DMS153 (cell line): ENCODE results near the gene SMIM35.
"Not testable (repeated sequence)": the region's sequence is repeated elsewhere in the genome, so short reads cannot be mapped to it uniquely, and the experiment has no call there.

Source experiments
- DNase-seq: peaks from one replicate; lab custom pipeline; 2025; lab: John Stamatoyannopoulos, UW

The SMIM35 gene

GRCh38 chr11:118027694-118028093 lies 59.1 kb downstream of the SMIM35 start:
- DNase-seq = no peak

GRCh38 chr11:118021146-118021545 lies 65.6 kb downstream of the SMIM35 start:
- DNase-seq = no peak

GRCh38 chr11:118018401-118018800 lies 68.4 kb downstream of the SMIM35 start:
- DNase-seq = no peak

- no peak for DNase-seq
Measured at GRCh38 chr11:118017631-118018315, 69.0 kb downstream of the SMIM35 start.

GRCh38 chr11:118017111-118017510 lies 69.7 kb downstream of the SMIM35 start:
- DNase-seq = no peak

- no peak for DNase-seq
Measured at GRCh38 chr11:118016104-118016503, 70.7 kb downstream of the SMIM35 start.

GRCh38 chr11:118015385-118015841 lies 71.3 kb downstream of the SMIM35 start:
- DNase-seq = no peak

GRCh38 chr11:118014022-118014421 lies 72.7 kb downstream of the SMIM35 start:
- no peak for DNase-seq

- DNase-seq = no peak
Measured at GRCh38 chr11:118012083-118012669, 74.6 kb downstream of the SMIM35 start.

- DNase-seq = no peak
Measured at GRCh38 chr11:118010738-118011461, 75.9 kb downstream of the SMIM35 start.

GRCh38 chr11:118009864-118010737 lies 76.7 kb downstream of the SMIM35 start:
- no peak for DNase-seq

GRCh38 chr11:118008271-118008911 lies 78.4 kb downstream of the SMIM35 start:
- DNase-seq = no peak

- not testable (repeated sequence) for DNase-seq
Measured at GRCh38 chr11:118007563-118008270, 79.0 kb downstream of the SMIM35 start.

GRCh38 chr11:118007040-118007439 lies 79.7 kb downstream of the SMIM35 start:
- DNase-seq = no peak

- DNase-seq = no peak
Measured at GRCh38 chr11:118006153-118006534, 80.6 kb downstream of the SMIM35 start.

GRCh38 chr11:118005224-118006152 lies 81.3 kb downstream of the SMIM35 start:
- DNase-seq = no peak

- no peak for DNase-seq
Measured at GRCh38 chr11:118004543-118005223, 82.1 kb downstream of the SMIM35 start.

- DNase-seq = no peak
Measured at GRCh38 chr11:118003456-118003855, 83.3 kb downstream of the SMIM35 start.
